ENCODE data around the gene ZBTB16. TPM values are rescaled to one million over a fixed set of nuclear protein-coding genes. Genes with fewer than 3 reads are reported as not detected.
A peak's percentile ranks its signal among the peaks of the same experiment; 100 is the strongest.

ZBTB16 gene
- total RNA-seq, 4 donors from 2014 or later, result 25.5 to 302 (median 151) TPM

DNA sequence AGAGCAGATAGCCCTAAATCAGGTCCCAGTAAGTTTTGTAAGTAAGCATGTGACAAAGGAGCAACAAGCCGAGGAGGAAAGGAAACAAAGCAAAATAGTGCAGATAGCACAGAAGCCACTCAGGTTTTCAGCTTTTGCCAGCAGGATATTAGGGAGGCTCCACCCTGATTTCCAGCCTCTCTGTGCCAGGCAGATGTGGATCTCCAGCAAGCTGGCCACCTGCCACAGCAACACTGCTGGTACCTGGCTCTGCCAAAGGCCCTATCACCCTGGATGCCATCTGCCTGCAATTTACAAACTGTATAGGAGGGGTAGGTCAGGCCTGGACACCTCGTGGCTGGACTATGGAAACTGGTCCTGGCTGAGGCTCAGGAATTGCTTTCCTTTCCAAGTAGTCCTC is 224.5 kb downstream of the ZBTB16 start:
- Histone ChIP-seq H3K9me3 (no peaks in the 10 kb centered on the region), H3K27ac (peak overlapping the region in 1 of 2 donors; percentile 33), H3K4me3 (no peak overlapping the region), H3K36me3 (no peaks in the 10 kb centered on the region), H3K27me3 (no peaks in the 10 kb centered on the region), H3K4me1 (no peaks in the 10 kb centered on the region)
- peak in 1 of 2 donors; percentile 36 for DNase-seq
- no peak for TF ChIP-seq POLR2A (IDR thresholded peaks at IDR 0.05)
- TF ChIP-seq, protein P1, sequence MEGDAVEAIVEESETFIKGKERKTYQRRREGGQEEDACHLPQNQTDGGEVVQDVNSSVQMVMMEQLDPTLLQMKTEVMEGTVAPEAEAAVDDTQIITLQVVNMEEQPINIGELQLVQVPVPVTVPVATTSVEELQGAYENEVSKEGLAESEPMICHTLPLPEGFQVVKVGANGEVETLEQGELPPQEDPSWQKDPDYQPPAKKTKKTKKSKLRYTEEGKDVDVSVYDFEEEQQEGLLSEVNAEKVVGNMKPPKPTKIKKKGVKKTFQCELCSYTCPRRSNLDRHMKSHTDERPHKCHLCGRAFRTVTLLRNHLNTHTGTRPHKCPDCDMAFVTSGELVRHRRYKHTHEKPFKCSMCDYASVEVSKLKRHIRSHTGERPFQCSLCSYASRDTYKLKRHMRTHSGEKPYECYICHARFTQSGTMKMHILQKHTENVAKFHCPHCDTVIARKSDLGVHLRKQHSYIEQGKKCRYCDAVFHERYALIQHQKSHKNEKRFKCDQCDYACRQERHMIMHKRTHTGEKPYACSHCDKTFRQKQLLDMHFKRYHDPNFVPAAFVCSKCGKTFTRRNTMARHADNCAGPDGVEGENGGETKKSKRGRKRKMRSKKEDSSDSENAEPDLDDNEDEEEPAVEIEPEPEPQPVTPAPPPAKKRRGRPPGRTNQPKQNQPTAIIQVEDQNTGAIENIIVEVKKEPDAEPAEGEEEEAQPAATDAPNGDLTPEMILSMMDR (IDR thresholded peaks at IDR 0.05), result no peak
- intact Hi-C loops (cut with DNase I; ENCODE audit: low total_unique reads), result no loop called here

DNA sequence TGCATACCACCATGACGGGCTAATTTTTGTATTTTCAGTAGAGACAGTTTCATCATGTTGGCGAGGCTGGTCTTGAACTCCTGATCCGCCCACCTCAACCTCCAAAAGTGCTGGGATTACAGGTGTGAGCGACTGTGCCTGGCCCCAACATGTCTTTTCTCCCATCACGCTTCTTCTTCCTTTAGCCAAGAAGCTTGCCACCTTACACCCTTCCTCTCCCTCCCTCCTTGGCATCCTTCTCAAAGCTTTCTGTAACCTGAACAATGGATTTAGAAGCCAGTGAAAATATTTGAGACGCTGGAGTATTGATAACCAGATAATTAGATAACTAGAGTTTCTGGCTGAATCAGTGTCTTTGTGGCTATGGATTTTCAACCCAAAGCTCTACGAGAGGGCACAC is 225.4 kb downstream of the ZBTB16 start:
- H3K27me3 ChIP-seq, result no peaks in the 10 kb centered on the region
- TF ChIP-seq, protein P1 (IDR thresholded peaks at IDR 0.05), result no peak
- no peak for TF ChIP-seq POLR2A (IDR thresholded peaks at IDR 0.05)
- no peaks in the 10 kb centered on the region for H3K36me3 ChIP-seq
- no peak overlapping the region for H3K4me3 ChIP-seq
- H3K4me1 ChIP-seq, result no peaks in the 10 kb centered on the region
- H3K9me3 ChIP-seq, result no peaks in the 10 kb centered on the region
- intact Hi-C loops (cut with DNase I; ENCODE audit: low total_unique reads), result no loop called here
- no peak for DNase-seq
- no peak overlapping the region for H3K27ac ChIP-seq

DNA sequence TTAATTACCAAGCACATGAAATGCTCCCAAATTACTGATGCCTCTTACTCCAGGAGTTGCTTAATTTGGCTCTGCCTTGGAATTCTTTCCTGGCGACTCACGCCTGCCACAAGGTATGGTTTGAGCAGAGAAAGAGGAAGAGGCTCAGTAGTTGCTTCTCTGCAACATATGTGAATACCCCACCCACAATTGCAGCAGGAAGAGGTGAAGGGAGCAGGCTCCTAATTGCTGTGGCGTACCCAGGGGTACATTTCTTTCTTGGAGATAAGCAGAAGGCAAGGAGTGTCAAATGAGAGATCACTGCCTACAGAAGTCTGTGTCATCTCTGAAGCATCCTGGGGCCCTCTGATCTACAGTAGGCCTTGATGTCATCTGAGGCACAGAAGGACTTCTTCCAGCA is 226.1 kb downstream of the ZBTB16 start:
- Histone ChIP-seq H3K27me3 (no peaks in the 10 kb centered on the region), H3K9me3 (no peaks in the 10 kb centered on the region), H3K27ac (no peak overlapping the region), H3K36me3 (no peaks in the 10 kb centered on the region), H3K4me3 (no peak overlapping the region), H3K4me1 (no peaks in the 10 kb centered on the region)
- DNase-seq, result no peak
- intact Hi-C loops (cut with DNase I; ENCODE audit: low total_unique reads), result no loop called here
- TF ChIP-seq, protein P1 (IDR thresholded peaks at IDR 0.05), result no peak
- TF ChIP-seq POLR2A (IDR thresholded peaks at IDR 0.05), result no peak

DNA sequence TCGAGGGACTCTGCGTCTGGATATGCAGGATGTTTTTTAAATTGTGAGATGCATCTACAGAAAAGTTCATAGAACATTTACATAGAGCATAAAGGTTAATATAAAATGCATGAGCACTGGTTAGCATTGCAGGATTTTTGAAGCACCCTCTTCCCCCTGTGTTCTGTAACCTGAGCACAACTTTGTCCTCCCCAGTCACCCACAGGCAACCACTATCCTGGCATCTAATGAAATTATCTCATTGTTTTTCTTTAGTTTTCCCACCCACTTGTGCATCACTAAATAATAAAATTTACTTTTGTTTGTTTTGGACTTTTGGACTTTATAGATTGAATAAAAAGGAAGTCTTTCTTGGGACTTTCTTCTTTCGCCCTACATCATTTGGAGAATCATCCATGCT is 226.7 kb downstream of the ZBTB16 start:
- no peak overlapping the region for H3K4me3 ChIP-seq
- intact Hi-C loops (cut with DNase I; ENCODE audit: low total_unique reads), result no loop called here
- no peak for DNase-seq
- H3K36me3 ChIP-seq, result no peaks in the 10 kb centered on the region
- TF ChIP-seq POLR2A (IDR thresholded peaks at IDR 0.05), result no peak
- TF ChIP-seq, protein P1 (IDR thresholded peaks at IDR 0.05), result no peak
- H3K27me3 ChIP-seq, result no peaks in the 10 kb centered on the region
- H3K4me1 ChIP-seq, result no peaks in the 10 kb centered on the region
- no peaks in the 10 kb centered on the region for H3K9me3 ChIP-seq
- no peak overlapping the region for H3K27ac ChIP-seq

DNA sequence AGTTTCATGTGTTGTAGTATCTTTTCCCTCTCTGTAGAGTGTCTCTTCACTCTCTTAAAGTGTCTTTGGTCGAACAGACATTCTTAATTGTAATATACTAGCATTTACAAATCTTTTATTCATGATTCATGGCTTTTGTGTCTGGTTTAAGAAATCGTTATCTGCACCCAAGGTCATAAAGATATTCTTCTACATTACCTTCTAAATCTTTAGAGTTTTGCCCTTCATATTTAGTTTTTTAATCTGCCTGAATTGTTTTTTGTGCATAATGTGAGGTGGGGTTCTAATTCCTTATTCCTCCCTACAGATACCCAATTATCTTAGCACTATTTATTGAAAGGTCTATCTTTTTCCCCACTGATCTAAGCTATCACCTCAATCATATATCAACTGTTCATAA is 227.6 kb downstream of the ZBTB16 start:
- Histone ChIP-seq H3K36me3 (no peaks in the 10 kb centered on the region), H3K4me3 (no peak overlapping the region), H3K27ac (no peak overlapping the region), H3K9me3 (no peaks in the 10 kb centered on the region), H3K4me1 (no peaks in the 10 kb centered on the region), H3K27me3 (no peaks in the 10 kb centered on the region)
- no peak for DNase-seq
- intact Hi-C loops (cut with DNase I; ENCODE audit: low total_unique reads), result no loop called here
- TF ChIP-seq POLR2A (IDR thresholded peaks at IDR 0.05), result no peak
- TF ChIP-seq, protein P1 (IDR thresholded peaks at IDR 0.05), result no peak

Data from uterus (tissue), 4 donors.